PC-9 (cell line): ENCODE results near the gene SLC9A9. TPM values are rescaled to one million over a fixed set of nuclear protein-coding genes. Genes with fewer than 3 reads are reported as not detected.

Experiments
- BruUV-seq: library from RNA; stranded (reverse); fragments of 400-500 nt; replicated peaks from 2 replicates; lab custom pipeline; 2021; lab: Mats Ljungman, UMichigan
- CTCF ChIA-PET: fragments of 300-600 bp; sonication (Branson Sonifier 250); formaldehyde crosslinking; loops from one replicate; lab custom pipeline; 2022; ENCODE audit warnings: antibody characterized with exemption; lab: Charles Lee
- POLR2A ChIA-PET: fragments of 300-600 bp; sonication (Branson Sonifier 250); formaldehyde crosslinking; loops from one replicate; lab custom pipeline; 2022; ENCODE audit warnings: antibody characterized with exemption; ENCODE audit not compliant: unreplicated experiment; lab: Charles Lee
- DNase-seq, 2 experiments: peaks; one replicate each; pipeline versions ENCODE4 v3.0.0 to v3.0.0-alpha.2; 2015 to 2022; ENCODE audit warnings: mixed read lengths in 1 of 2
- H2AFZ ChIP-seq: fragments of 200-600 bp; sonication (generic); 2 replicates; pipeline ENCODE4 v1.8.1; 2017; ENCODE audit warnings: antibody characterized with exemption
- H3F3A ChIP-seq: fragments of 200-600 bp; sonication (generic); 2 replicates; pipeline ENCODE4 v1.8.1; 2017; ENCODE audit warnings: antibody characterized with exemption, mild to moderate bottlenecking, low read depth; ENCODE audit not compliant: insufficient read depth
- H3K27ac ChIP-seq: fragments of 200-600 bp; sonication (generic); 2 replicates; pipeline ENCODE4 v1.6.1; 2016; ENCODE audit warnings: mixed run types
- H3K27me3 ChIP-seq: fragments of 200-600 bp; sonication (generic); 2 replicates; pipeline ENCODE4 v1.6.1; 2016; ENCODE audit warnings: low read depth, mixed run types; ENCODE audit not compliant: insufficient read depth
- H3K36me3 ChIP-seq: fragments of 200-600 bp; sonication (generic); 2 replicates; pipeline ENCODE4 v1.6.1; 2016; ENCODE audit warnings: low read depth, mixed run types
- H3K4me1 ChIP-seq: fragments of 200-600 bp; sonication (generic); replicated peaks from 2 replicates; pipeline ENCODE4 v1.6.1; 2016; ENCODE audit warnings: mixed run types; ENCODE audit not compliant: insufficient read depth
- H3K4me2 ChIP-seq: fragments of 200-600 bp; sonication (generic); 2 replicates; pipeline ENCODE4 v1.6.1; 2017; ENCODE audit warnings: mixed run types
- H3K4me3 ChIP-seq: fragments of 200-600 bp; sonication (generic); 2 replicates; pipeline ENCODE4 v1.6.1; 2016; ENCODE audit warnings: mixed run types
- H3K79me2 ChIP-seq: fragments of 200-600 bp; sonication (generic); 2 replicates; pipeline ENCODE4 v1.6.1; 2017; ENCODE audit warnings: low read depth, mixed run types
- H3K9me2 ChIP-seq: fragments of 200-600 bp; sonication (generic); 2 replicates; pipeline ENCODE4 v1.8.1; 2017; ENCODE audit warnings: mild to moderate bottlenecking; ENCODE audit not compliant: insufficient read depth
- H3K9me3 ChIP-seq: fragments of 200-600 bp; sonication (generic); 2 replicates; pipeline ENCODE4 v1.8.1; 2016; ENCODE audit warnings: low read depth; ENCODE audit not compliant: insufficient read depth
- H4K20me1 ChIP-seq: fragments of 200-600 bp; sonication (generic); 2 replicates; pipeline ENCODE4 v1.8.1; 2017; ENCODE audit not compliant: insufficient read depth
- CTCF ChIP-seq: fragments of 200-600 bp; sonication (generic); conservative IDR thresholded peaks from 2 replicates; pipeline ENCODE4 v1.6.1; 2017; ENCODE audit warnings: mixed run types, antibody characterized with exemption, mild to moderate bottlenecking, moderate library complexity
- EZH2 ChIP-seq: fragments of 200-600 bp; sonication (generic); IDR thresholded peaks from 2 replicates; pipeline ENCODE4 v1.8.0; 2017; ENCODE audit warnings: antibody characterized with exemption, low read depth
- intact Hi-C: fragments of 100-400 bp; cut with micrococcal nuclease; formaldehyde crosslinking; loops from one replicate; pipeline ENCODE4 v1.10.0; 2022; ENCODE audit not compliant: unreplicated experiment
- total RNA-seq: library from RNA; stranded (reverse); gene quantifications from 2 replicates; pipeline ENCODE4 v1.2.3, GENCODE V29; 2021

Gene SLC9A9
- total RNA-seq, 1 experiment from 2014 or later, result 1.7 TPM

GRCh38 chr3:143348486-143349327 is 499.6 kb downstream of the SLC9A9 start:
- Histone ChIP-seq H2AFZ (no peak overlapping the region), H3K27me3 (no peaks in the 10 kb centered on the region), H4K20me1 (no peaks in the 10 kb centered on the region), H3K79me2 (no peaks in the 10 kb centered on the region), H3K4me3 (no peak overlapping the region), H3K9me3 (no peaks in the 10 kb centered on the region), H3K36me3 (no peaks in the 10 kb centered on the region), H3K4me1 (no peaks in the 10 kb centered on the region), H3F3A (no peaks in the 10 kb centered on the region), H3K9me2 (no peaks in the 10 kb centered on the region), H3K4me2 (no peak overlapping the region), H3K27ac (no peak overlapping the region)
- no peak for DNase-seq
- no peak for TF ChIP-seq CTCF
- TF ChIP-seq EZH2, result no peak
- ChIA-PET POLR2A (interaction anchor here (0.6 kb wide), 1 partner anchor 17 kb away, joined by 6 read pairs; no protein-coding TSS in a partner anchor), CTCF (no interaction called here)
- BruUV-seq, result no TSS peak
- intact Hi-C loops, result no loop called here

GRCh38 chr3:143344516-143345165 is 503.6 kb downstream of the SLC9A9 start:
- intact Hi-C loops, result no loop called here
- POLR2A ChIA-PET, result no interaction called here
- Histone ChIP-seq H4K20me1 (no peaks in the 10 kb centered on the region), H3F3A (no peaks in the 10 kb centered on the region), H3K4me1 (no peaks in the 10 kb centered on the region), H3K9me3 (no peaks in the 10 kb centered on the region), H3K9me2 (no peaks in the 10 kb centered on the region), H3K4me3 (no peak overlapping the region), H3K36me3 (no peaks in the 10 kb centered on the region), H2AFZ (no peak overlapping the region), H3K27ac (no peak overlapping the region), H3K4me2 (no peak overlapping the region), H3K27me3 (no peaks in the 10 kb centered on the region), H3K79me2 (no peaks in the 10 kb centered on the region)
- no TSS peak for BruUV-seq
- CTCF ChIA-PET, result no interaction called here
- no peak for DNase-seq
- TF ChIP-seq EZH2, result no peak
- TF ChIP-seq CTCF, result no peak

GRCh38 chr3:143343944-143344343 is 504.3 kb downstream of the SLC9A9 start:
- Histone ChIP-seq H3K4me3 (no peak overlapping the region), H3K27me3 (no peaks in the 10 kb centered on the region), H3K9me3 (no peaks in the 10 kb centered on the region), H3K79me2 (no peaks in the 10 kb centered on the region), H2AFZ (no peak overlapping the region), H3F3A (no peaks in the 10 kb centered on the region), H3K4me1 (no peaks in the 10 kb centered on the region), H3K36me3 (no peaks in the 10 kb centered on the region), H3K27ac (no peak overlapping the region), H4K20me1 (no peaks in the 10 kb centered on the region), H3K4me2 (no peak overlapping the region), H3K9me2 (no peaks in the 10 kb centered on the region)
- POLR2A ChIA-PET, result no interaction called here
- TF ChIP-seq CTCF, result no peak
- no peak for TF ChIP-seq EZH2
- CTCF ChIA-PET, result interaction anchor here (0.6 kb wide), 1 partner anchor 166 kb away, joined by 14 read pairs; no protein-coding TSS in a partner anchor
- intact Hi-C loops, result no loop called here
- no TSS peak for BruUV-seq
- DNase-seq, result no peak
